Activated CD4-positive, alpha-beta memory T cell treated with anti-CD3 and anti-CD28 coated beads, Interleukin-2, amount 10 ng/mL, durations not matched to agents 7 days and 5 days (primary cell): ENCODE data around the gene PAK1IP1. TPM values are rescaled to one million over a fixed set of nuclear protein-coding genes. Genes with fewer than 3 reads are reported as not detected.

Experiments
- CTCF ChIA-PET: fragments of 350-600 bp; sonication (Branson Sonifier 250); formaldehyde crosslinking; loops from one replicate; lab custom pipeline; 2021; ENCODE audit warnings: antibody characterized with exemption, inconsistent platforms; lab: Charles Lee
- POLR2A ChIA-PET: fragments of 350-600 bp; sonication (Branson Sonifier 250); formaldehyde crosslinking; loops from one replicate; lab custom pipeline; 2021; ENCODE audit warnings: antibody characterized with exemption; lab: Charles Lee
- DNase-seq: peaks from one replicate; pipeline ENCODE4 v3.0.0-alpha.2; 2020
- H3K27ac Mint-ChIP-seq: one replicate; pipeline ENCODE4 v1.8.0; 2021; ENCODE audit warnings: mild to moderate bottlenecking, mixed read lengths
- H3K27me3 Mint-ChIP-seq: one replicate; pipeline ENCODE4 v1.8.0; 2021; ENCODE audit warnings: mixed read lengths
- H3K36me3 Mint-ChIP-seq: one replicate; pipeline ENCODE4 v1.8.0; 2021; ENCODE audit warnings: low read depth, mixed read lengths
- H3K4me1 Mint-ChIP-seq: one replicate; pipeline ENCODE4 v1.8.0; 2021; ENCODE audit warnings: mixed read lengths
- H3K4me3 Mint-ChIP-seq: one replicate; pipeline ENCODE4 v1.8.0; 2021; ENCODE audit warnings: mild to moderate bottlenecking, mixed read lengths
- H3K9me3 Mint-ChIP-seq: one replicate; pipeline ENCODE4 v1.8.0; 2021; ENCODE audit warnings: mixed read lengths
- total RNA-seq, 2 experiments: library from RNA; stranded (reverse); gene quantifications; one replicate each; pipeline ENCODE4 v1.2.3, GENCODE V29; 2021

The PAK1IP1 gene
- total RNA-seq, 2 experiments from 2014 or later = 10.1 to 10.9 TPM

- CTCF ChIA-PET = no interaction called here
- Mint-ChIP-seq H3K4me1 (peaks cover 21% of the 10 kb centered on the region), H3K4me3 (no peak overlapping the region), H3K9me3 (no peaks in the 10 kb centered on the region), H3K27ac (no peak overlapping the region), H3K27me3 (peaks cover 12% of the 10 kb centered on the region), H3K36me3 (no peaks in the 10 kb centered on the region)
- POLR2A ChIA-PET = no interaction called here
- no peak for DNase-seq
Measured at GRCh38 chr6:10681795-10682194, 13.0 kb upstream of the PAK1IP1 start.

GRCh38 chr6:10682355-10682988, 12.3 kb upstream of the PAK1IP1 start:
- no peak overlapping the region for H3K4me3 Mint-ChIP-seq
- no peak overlapping the region for H3K27ac Mint-ChIP-seq
- no peaks in the 10 kb centered on the region for H3K36me3 Mint-ChIP-seq
- no peaks in the 10 kb centered on the region for H3K9me3 Mint-ChIP-seq
- H3K4me1 Mint-ChIP-seq = peaks cover 21% of the 10 kb centered on the region
- POLR2A ChIA-PET = interaction anchor here (1.4 to 1.9 kb wide), 3 partner anchors 10 to 38 kb away, joined by 5 to 8 read pairs (median 7); partner anchors contain the start of genes C6orf52 and PAK1IP1
- DNase-seq = no peak
- peaks cover 14% of the 10 kb centered on the region for H3K27me3 Mint-ChIP-seq
- CTCF ChIA-PET = no interaction called here

DNA sequence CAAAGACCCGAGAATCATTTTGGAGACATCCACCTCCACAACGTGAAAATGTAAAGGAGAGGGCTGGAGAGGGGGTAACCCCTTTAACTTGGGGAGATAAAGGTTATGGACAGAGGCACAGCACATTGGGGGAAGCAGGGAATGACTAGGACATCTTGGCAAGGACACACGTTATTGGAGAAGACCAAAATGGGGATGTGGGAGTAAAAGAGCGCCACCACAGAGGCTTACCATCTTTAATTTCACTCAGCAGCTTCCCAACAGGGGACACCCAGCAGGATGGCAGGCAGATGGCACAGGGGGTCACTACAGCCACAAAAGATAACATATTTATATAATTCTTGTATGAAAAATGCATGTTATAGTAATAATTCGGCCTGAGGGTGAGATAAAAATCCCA, 10.2 kb upstream of the PAK1IP1 start:
- no peak overlapping the region for H3K4me3 Mint-ChIP-seq
- peaks cover 21% of the 10 kb centered on the region for H3K4me1 Mint-ChIP-seq
- DNase-seq = no peak
- no peaks in the 10 kb centered on the region for H3K36me3 Mint-ChIP-seq
- H3K27me3 Mint-ChIP-seq = peaks cover 14% of the 10 kb centered on the region
- POLR2A ChIA-PET = no interaction called here
- CTCF ChIA-PET = no interaction called here
- H3K9me3 Mint-ChIP-seq = no peaks in the 10 kb centered on the region
- H3K27ac Mint-ChIP-seq = no peak overlapping the region

GRCh38 chr6:10685092-10685915, 9.5 kb upstream of the PAK1IP1 start:
- ChIA-PET POLR2A (no interaction called here), CTCF (no interaction called here)
- DNase-seq = no peak
- H3K36me3 Mint-ChIP-seq = no peaks in the 10 kb centered on the region
- H3K27me3 Mint-ChIP-seq = peaks cover 14% of the 10 kb centered on the region
- H3K4me3 Mint-ChIP-seq = no peak overlapping the region
- H3K9me3 Mint-ChIP-seq = no peaks in the 10 kb centered on the region
- no peak overlapping the region for H3K27ac Mint-ChIP-seq
- H3K4me1 Mint-ChIP-seq = peaks cover 21% of the 10 kb centered on the region

DNA sequence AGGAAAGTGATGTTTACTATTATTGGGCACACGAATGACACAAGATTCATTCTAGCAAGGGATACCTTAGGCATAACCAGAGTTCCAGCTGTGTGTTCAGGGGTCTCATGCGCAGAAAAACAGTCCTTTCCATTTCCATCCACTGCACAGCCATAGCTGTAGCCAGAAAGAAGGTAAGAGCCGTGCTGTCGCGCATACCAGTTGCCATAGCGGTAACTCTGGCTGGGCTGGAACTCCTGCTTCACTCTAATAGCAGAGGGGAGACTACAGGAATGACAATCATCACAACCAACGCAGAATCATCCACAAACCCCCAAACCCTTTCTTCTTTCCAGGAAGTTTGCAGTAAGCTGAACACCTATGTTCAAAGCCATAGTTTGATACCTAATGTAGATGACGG, 7.9 kb upstream of the PAK1IP1 start:
- Mint-ChIP-seq H3K27ac (no peak overlapping the region), H3K27me3 (peaks cover 14% of the 10 kb centered on the region), H3K36me3 (no peaks in the 10 kb centered on the region), H3K9me3 (no peaks in the 10 kb centered on the region), H3K4me1 (peaks cover 21% of the 10 kb centered on the region), H3K4me3 (no peak overlapping the region)
- POLR2A ChIA-PET = no interaction called here
- DNase-seq = no peak
- CTCF ChIA-PET = no interaction called here

GRCh38 chr6:10687582-10687981, 7.2 kb upstream of the PAK1IP1 start:
- no peak overlapping the region for H3K4me3 Mint-ChIP-seq
- CTCF ChIA-PET = no interaction called here
- peaks cover 14% of the 10 kb centered on the region for H3K27me3 Mint-ChIP-seq
- no peak for DNase-seq
- H3K9me3 Mint-ChIP-seq = no peaks in the 10 kb centered on the region
- no peaks in the 10 kb centered on the region for H3K36me3 Mint-ChIP-seq
- POLR2A ChIA-PET = no interaction called here
- peaks cover 18% of the 10 kb centered on the region for H3K4me1 Mint-ChIP-seq
- H3K27ac Mint-ChIP-seq = no peak overlapping the region

GRCh38 chr6:10690651-10691445, 3.9 kb upstream of the PAK1IP1 start:
- Mint-ChIP-seq H3K27me3 (peaks cover 4% of the 10 kb centered on the region), H3K4me1 (peaks cover 20% of the 10 kb centered on the region), H3K9me3 (no peaks in the 10 kb centered on the region), H3K27ac (no peak overlapping the region), H3K4me3 (no peak overlapping the region), H3K36me3 (peaks cover 4% of the 10 kb centered on the region)
- DNase-seq = no peak
- CTCF ChIA-PET = no interaction called here
- POLR2A ChIA-PET = interaction anchor here (1.3 kb wide), 1 partner anchor 30 kb away, joined by 5 read pairs; no protein-coding TSS in a partner anchor

DNA sequence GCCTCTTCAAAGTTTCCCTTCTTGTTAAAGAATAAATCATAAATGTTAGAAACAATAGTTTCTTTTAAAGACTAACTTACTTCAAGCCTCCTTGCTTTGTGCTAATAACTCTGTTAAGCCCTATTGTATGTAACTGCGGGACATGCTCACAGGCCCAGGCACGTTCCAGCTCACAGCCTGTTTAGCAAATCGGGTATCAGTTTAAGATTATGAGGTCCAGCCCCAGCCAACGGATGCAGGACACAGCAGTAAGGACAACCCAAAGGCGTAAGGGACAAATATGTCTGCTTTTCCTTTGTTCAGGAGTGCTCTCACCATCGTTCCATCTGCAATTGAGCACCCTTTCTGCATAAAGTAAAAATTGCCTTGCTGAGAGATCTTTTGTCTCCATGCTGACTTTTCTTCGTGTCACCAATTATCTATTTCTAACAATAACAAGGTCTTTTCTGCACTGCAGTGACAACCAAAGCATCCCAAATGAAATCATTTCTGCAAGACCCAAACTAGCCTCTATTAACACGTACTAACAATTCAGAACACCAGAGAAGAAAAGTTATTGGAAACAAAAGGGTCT, 1.7 kb upstream of the PAK1IP1 start:
- Mint-ChIP-seq H3K4me1 (peaks cover 34% of the 10 kb centered on the region), H3K4me3 (peak overlapping the region; percentile 86), H3K9me3 (no peaks in the 10 kb centered on the region), H3K27me3 (no peaks in the 10 kb centered on the region), H3K27ac (peak overlapping the region; percentile 53), H3K36me3 (peaks cover 13% of the 10 kb centered on the region)
- DNase-seq = no peak
- ChIA-PET POLR2A (interaction anchor here (2.5 to 3.4 kb wide), 3 partner anchors 10 to 55 kb away, joined by 8 to 79 read pairs (median 39); partner anchors contain the start of genes TMEM14B and TMEM14C), CTCF (no interaction called here)

GRCh38 chr6:10695086-10695657, 400 bp downstream of the PAK1IP1 start:
- ChIA-PET CTCF (interaction anchor here (0.6 to 2.1 kb wide), 11 partner anchors 10 to 504 kb away, joined by 3 to 12 read pairs (median 3); partner anchors contain the start of gene TMEM14C), POLR2A (interaction anchor here (1.0 to 3.4 kb wide), 13 partner anchors 10 to 1016 kb away, joined by 3 to 79 read pairs (median 5); partner anchors contain the start of genes MAK, TMEM14B and TMEM14C)
- H3K36me3 Mint-ChIP-seq = peaks cover 30% of the 10 kb centered on the region
- no peak for DNase-seq
- peaks cover 42% of the 10 kb centered on the region for H3K4me1 Mint-ChIP-seq
- peak overlapping the region; percentile 86 for H3K4me3 Mint-ChIP-seq
- no peaks in the 10 kb centered on the region for H3K27me3 Mint-ChIP-seq
- H3K27ac Mint-ChIP-seq = peak overlapping the region; percentile 98
- H3K9me3 Mint-ChIP-seq = no peaks in the 10 kb centered on the region

GRCh38 chr6:10696655-10697054, 1.9 kb downstream of the PAK1IP1 start:
- peaks cover 45% of the 10 kb centered on the region for H3K4me1 Mint-ChIP-seq
- peaks cover 38% of the 10 kb centered on the region for H3K36me3 Mint-ChIP-seq
- no peaks in the 10 kb centered on the region for H3K27me3 Mint-ChIP-seq
- H3K9me3 Mint-ChIP-seq = no peaks in the 10 kb centered on the region
- H3K27ac Mint-ChIP-seq = no peak overlapping the region
- no peak overlapping the region for H3K4me3 Mint-ChIP-seq
- POLR2A ChIA-PET = no interaction called here
- CTCF ChIA-PET = no interaction called here
- no peak for DNase-seq

- Mint-ChIP-seq H3K4me1 (peaks cover 5% of the 10 kb centered on the region), H3K36me3 (peaks cover 13% of the 10 kb centered on the region), H3K27me3 (no peaks in the 10 kb centered on the region), H3K27ac (no peak overlapping the region), H3K4me3 (no peak overlapping the region), H3K9me3 (peaks cover 3% of the 10 kb centered on the region)
- POLR2A ChIA-PET = interaction anchor here (1.9 kb wide), 2 partner anchors 12 to 19 kb away, joined by 5 read pairs; partner anchors contain the start of genes C6orf52 and PAK1IP1
- CTCF ChIA-PET = no interaction called here
- no peak for DNase-seq
Measured at GRCh38 chr6:10713962-10714361, 19.2 kb downstream of the PAK1IP1 start.
